GM23248 (cell line): ENCODE results near the gene ATRN. TPM values are rescaled to one million over a fixed set of nuclear protein-coding genes. Genes with fewer than 3 reads are reported as not detected.

Experiments used
- DNase-seq: peaks from one replicate; pipeline ENCODE4 v3.0.0-alpha.2; 2015
- H2AFZ ChIP-seq: fragments of 200-600 bp; sonication (generic); 2 replicates; pipeline ENCODE4 v1.6.1; 2016; ENCODE audit warnings: antibody characterized with exemption
- H3F3A ChIP-seq: fragments of 200-600 bp; sonication (generic); 2 replicates; pipeline ENCODE4 v1.6.1; 2016; ENCODE audit warnings: mild to moderate bottlenecking, antibody characterized with exemption, mixed run types; ENCODE audit not compliant: insufficient read depth
- H3K27ac ChIP-seq: fragments of 200-600 bp; sonication (generic); 2 replicates; pipeline ENCODE4 v1.5.1; 2016; ENCODE audit warnings: mild to moderate bottlenecking
- H3K27me3 ChIP-seq: fragments of 200-600 bp; sonication (generic); replicated peaks from 2 replicates; pipeline ENCODE4 v1.6.1; 2016; ENCODE audit warnings: mild to moderate bottlenecking; ENCODE audit not compliant: insufficient read depth
- H3K36me3 ChIP-seq: fragments of 200-600 bp; sonication (generic); 2 replicates; pipeline ENCODE4 v1.6.1; 2016; ENCODE audit warnings: low read depth, mild to moderate bottlenecking
- H3K4me1 ChIP-seq: fragments of 200-600 bp; sonication (generic); 2 replicates; pipeline ENCODE4 v1.6.1; 2016; ENCODE audit warnings: mild to moderate bottlenecking; ENCODE audit not compliant: insufficient read depth
- H3K4me2 ChIP-seq: fragments of 200-600 bp; sonication (generic); one replicate; pipeline ENCODE4 v1.6.1; 2016; ENCODE audit warnings: mild to moderate bottlenecking; ENCODE audit not compliant: unreplicated experiment
- H3K4me3 ChIP-seq: fragments of 200-600 bp; sonication (generic); 2 replicates; pipeline ENCODE4 v1.5.1; 2016; ENCODE audit warnings: mild to moderate bottlenecking
- H3K79me2 ChIP-seq: fragments of 200-600 bp; sonication (generic); 2 replicates; pipeline ENCODE4 v1.6.1; 2016; ENCODE audit warnings: mild to moderate bottlenecking; ENCODE audit not compliant: insufficient read depth
- H3K9ac ChIP-seq: fragments of 200-600 bp; sonication (generic); 2 replicates; pipeline ENCODE4 v1.6.1; 2016; ENCODE audit warnings: mild to moderate bottlenecking
- H3K9me2 ChIP-seq: fragments of 200-600 bp; sonication (generic); 2 replicates; pipeline ENCODE4 v1.6.1; 2016; ENCODE audit warnings: mixed run types, mild to moderate bottlenecking, moderate library complexity; ENCODE audit not compliant: insufficient read depth
- H3K9me3 ChIP-seq: fragments of 200-600 bp; sonication (generic); one replicate; pipeline ENCODE4 v1.6.1; 2017; ENCODE audit warnings: low read depth
- H4K20me1 ChIP-seq: fragments of 200-600 bp; sonication (generic); 2 replicates; pipeline ENCODE4 v1.6.0; 2016; ENCODE audit not compliant: insufficient read depth
- EZH2 ChIP-seq: fragments of 200-600 bp; sonication (generic); IDR thresholded peaks from 2 replicates; pipeline ENCODE4 v1.6.1; 2018; ENCODE audit warnings: antibody characterized with exemption, mild to moderate bottlenecking; ENCODE audit not compliant: insufficient read depth, poor library complexity, severe bottlenecking
- EZH2phosphoT487 ChIP-seq: fragments of 200-600 bp; sonication (generic); IDR thresholded peaks from 2 replicates; pipeline ENCODE4 v1.6.1; 2018; ENCODE audit warnings: antibody characterized with exemption, moderate library complexity, mild to moderate bottlenecking, low read depth; ENCODE audit not compliant: insufficient read depth
- WGBS, 2 experiments: methylation state at CpG; one replicate each; pipeline ENCODE4 v1.1.6; 2015 to 2017; ENCODE audit warnings: low lambda C conversion rate in 2 of 2, low coverage in 1 of 2; ENCODE audit errors: missing lambda C conversion rate in 2 of 2; 5-methylcytosine and 5-hydroxymethylcytosine counted together
- in situ Hi-C: fragments of 300-500 bp; cut with MboI; formaldehyde crosslinking; loops from 2 replicates; pipeline ENCODE4 v1.15.0; 2020
- polyA plus RNA-seq: library from polyadenylated mRNA; unstranded; fragments of >200 nt; fragmentation: Nextera tagmentation; extraction: Ambion mirVana; gene quantifications from 2 replicates; pipeline ENCODE4 v1.2.1, GENCODE V29; 2016
- small RNA-seq: library from RNA; depleted of rRNA; stranded (forward); fragments of <200 nt; gene quantifications from one replicate; pipeline ENCODE3, GENCODE V24; 2014; ENCODE audit warnings: low read depth, low replicate concordance
- total RNA-seq: library from RNA; depleted of rRNA; stranded (reverse); fragments of >200 nt; shearing (Covaris generic); gene quantifications from 2 replicates; pipeline ENCODE4 v1.2.3, GENCODE V29; 2014; rRNA removed

Gene ATRN
- total and polyA plus RNA-seq, 2 experiments from 2014 or later = 9.9 to 38.7 TPM

DNA sequence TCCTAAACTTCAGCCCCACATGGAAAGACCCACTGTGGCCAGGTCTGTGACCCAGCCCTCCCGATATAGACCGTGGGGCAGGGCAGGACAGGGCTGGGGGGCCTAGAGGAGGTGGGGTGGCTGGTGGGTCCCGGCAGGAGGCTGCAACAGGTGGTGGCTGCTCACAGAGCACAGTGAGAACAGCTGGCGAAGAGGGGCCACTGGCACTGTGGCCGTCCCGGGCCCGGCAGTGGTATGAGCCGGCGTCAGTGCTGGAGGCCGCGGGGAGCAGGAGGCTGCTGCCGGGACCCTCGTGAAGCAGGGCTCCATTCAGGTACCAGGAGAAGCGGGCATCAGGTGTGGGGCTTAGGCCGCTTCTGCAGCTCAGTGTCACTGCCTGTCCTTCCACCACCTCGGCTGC, 228.2 kb downstream of the ATRN start:
- no peaks in the 10 kb centered on the region for H3K9me3 ChIP-seq
- no peaks in the 10 kb centered on the region for H3K27me3 ChIP-seq
- 84 to 87% methylated on average over 12 to 15 of the region's 16 CpGs for WGBS, 2 experiments
- H3K4me2 ChIP-seq = no peak overlapping the region
- TF ChIP-seq EZH2phosphoT487 = no peak
- no peak for TF ChIP-seq EZH2
- no peak for DNase-seq
- no peak overlapping the region for H3K9ac ChIP-seq
- H3K4me3 ChIP-seq = no peak overlapping the region
- in situ Hi-C loops = no loop called here
- H3K9me2 ChIP-seq = no peaks in the 10 kb centered on the region
- no peaks in the 10 kb centered on the region for H3K36me3 ChIP-seq
- no peaks in the 10 kb centered on the region for H4K20me1 ChIP-seq
- H3K4me1 ChIP-seq = no peaks in the 10 kb centered on the region
- H2AFZ ChIP-seq = no peak overlapping the region
- no peaks in the 10 kb centered on the region for H3F3A ChIP-seq
- H3K27ac ChIP-seq = no peak overlapping the region
- no peaks in the 10 kb centered on the region for H3K79me2 ChIP-seq

Small RNA genes within 50 kb of the gene (small RNA-seq; reads per million reads assigned to genes)
- not detected for gene AL353193.1

Other genes starting within 250 kb of the ATRN start
- gene SLC4A11, start 231.8 kb upstream of the ATRN start, total RNA-seq = 0.63 and 0.65 TPM in 2 replicates
- gene SLC4A11, start 231.8 kb upstream of the ATRN start, polyA plus RNA-seq = 1.1 and 1.2 TPM in 2 replicates
- 11.4 and 12.4 TPM in 2 replicates for gene DNAAF9, start 63.3 kb upstream of the ATRN start, total RNA-seq
- 4.3 and 4.6 TPM in 2 replicates for gene DNAAF9, start 63.3 kb upstream of the ATRN start, polyA plus RNA-seq
- gene GFRA4, start 192.4 kb downstream of the ATRN start, total RNA-seq = not detected in 2 replicates
- gene GFRA4, start 192.4 kb downstream of the ATRN start, polyA plus RNA-seq = not detected in 2 replicates
- 53.1 and 57.9 TPM in 2 replicates for gene ADAM33, start 211.0 kb downstream of the ATRN start, total RNA-seq
- gene ADAM33, start 211.0 kb downstream of the ATRN start, polyA plus RNA-seq = 17.4 and 22.6 TPM in 2 replicates
- gene SIGLEC1, start 241.6 kb downstream of the ATRN start, total RNA-seq = not detected in 2 replicates
- gene SIGLEC1, start 241.6 kb downstream of the ATRN start, polyA plus RNA-seq = not detected in 2 replicates